Cardiac septum (tissue), 1 donor: ENCODE data around the gene VPS45. TPM values are rescaled to one million over a fixed set of nuclear protein-coding genes. Genes with fewer than 3 reads are reported as not detected.

Experiments
- DNase-seq: peaks from one replicate; pipeline ENCODE4 v3.0.0-alpha.2; 2020; ENCODE audit warnings: low spot score
- intact Hi-C: fragments of 100-400 bp; cut with DNase I; formaldehyde crosslinking; loops from one replicate; pipeline ENCODE4 v1.14.0; 2022
- total RNA-seq: library from RNA; stranded (reverse); fragmentation: NEBNext Ultra II Directional; extraction: Animal tissue kit (Norgen Biotek cat#: 25700); gene quantifications from one replicate; pipeline ENCODE4 v1.2.1, GENCODE V29; 2021
- donor health status: DM: no; HTN: no; CAD: no.

VPS45 gene
- total RNA-seq, 1 donor from 2014 or later = 71.6 TPM

GRCh38 chr1:150066328-150066727 is 1.2 kb upstream of the VPS45 start:
- intact Hi-C loops = loop anchor here (5.0 kb wide), 1 partner anchor 104 kb away; no protein-coding TSS in a partner anchor
- DNase-seq = no peak

GRCh38 chr1:150066838-150067183 is 765 bp upstream of the VPS45 start:
- intact Hi-C loops = loop anchor here (1.0 to 5.0 kb wide), 2 partner anchors 57 to 105 kb away; partner anchors contain the start of gene OTUD7B
- peak; percentile 79 for DNase-seq

- intact Hi-C loops = loop anchor here (1.0 to 5.0 kb wide), 2 partner anchors 95 to 106 kb away; no protein-coding TSS in a partner anchor
- no peak for DNase-seq
Observed at GRCh38 chr1:150068109-150068435, 496 bp downstream of the VPS45 start.

DNA sequence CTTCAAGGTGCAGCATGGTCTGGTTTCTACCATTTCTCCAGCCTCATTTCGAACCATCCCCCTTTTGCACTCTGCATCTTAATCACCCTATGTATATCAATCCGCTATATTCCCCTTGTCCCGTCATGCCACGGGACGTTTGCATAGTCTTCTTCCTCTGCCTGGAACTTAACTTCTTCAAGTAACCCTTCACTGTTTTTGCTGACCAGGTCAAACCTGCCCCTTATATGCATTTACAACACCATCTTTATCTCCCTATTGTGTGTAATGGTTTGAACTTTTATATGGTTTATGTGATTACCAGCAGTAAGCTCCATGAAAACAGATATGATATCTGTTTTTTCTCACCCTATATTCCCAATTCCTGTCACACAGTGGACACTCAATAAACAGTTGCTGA is 2.3 kb downstream of the VPS45 start:
- intact Hi-C loops = loop anchor here (5.0 kb wide), 1 partner anchor 108 kb away; no protein-coding TSS in a partner anchor
- DNase-seq = no peak

DNA sequence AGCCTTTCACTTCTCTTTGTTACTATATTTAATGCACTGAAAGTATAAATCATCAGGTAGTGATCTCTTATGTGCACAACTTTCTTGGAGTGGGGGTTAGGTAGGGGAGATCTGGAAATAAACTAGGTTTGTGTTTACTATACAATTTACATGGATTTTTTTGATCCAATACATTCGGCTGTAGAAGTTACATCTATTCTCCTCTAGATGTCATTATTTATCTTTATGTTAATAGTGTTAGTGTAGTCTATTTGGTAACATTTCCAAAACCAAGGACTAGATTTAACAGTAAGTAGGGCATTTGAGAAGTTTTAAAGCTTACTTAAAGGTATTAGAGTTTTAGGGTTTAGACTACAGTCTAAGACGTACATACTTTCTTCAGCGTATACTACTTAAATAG is 5.4 kb downstream of the VPS45 start:
- intact Hi-C loops = loop anchor here (1.0 kb wide), 1 partner anchor 96 kb away; no protein-coding TSS in a partner anchor
- DNase-seq = no peak

- DNase-seq = no peak
- intact Hi-C loops = no loop called here
Observed at GRCh38 chr1:150073516-150073915, 5.9 kb downstream of the VPS45 start.

GRCh38 chr1:150076066-150076465 is 8.5 kb downstream of the VPS45 start:
- intact Hi-C loops = no loop called here
- no peak for DNase-seq

- no peak for DNase-seq
- intact Hi-C loops = no loop called here
Observed at GRCh38 chr1:150076985-150077384, 9.4 kb downstream of the VPS45 start.

DNA sequence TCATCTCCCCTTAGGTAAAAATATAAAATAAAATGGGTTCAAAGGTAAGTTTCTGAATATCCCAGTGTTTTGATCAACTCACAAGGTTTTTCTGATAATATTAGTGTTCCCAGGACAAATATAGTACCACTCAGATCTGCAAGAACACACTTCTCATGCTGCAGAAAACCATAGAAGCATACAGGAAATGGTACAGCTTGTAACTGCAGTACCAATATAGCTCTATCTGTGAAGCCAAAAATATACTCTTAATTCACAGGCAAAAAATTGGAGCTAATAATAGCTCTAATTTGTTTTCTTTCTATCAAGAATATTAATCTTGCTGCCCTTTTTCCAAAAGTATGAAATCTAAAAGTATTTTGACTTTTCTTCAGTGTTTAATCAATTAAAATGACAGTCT is 13.2 kb downstream of the VPS45 start:
- intact Hi-C loops = no loop called here
- DNase-seq = no peak

- intact Hi-C loops = no loop called here
- no peak for DNase-seq
Observed at GRCh38 chr1:150082494-150082893, 14.9 kb downstream of the VPS45 start.

DNA sequence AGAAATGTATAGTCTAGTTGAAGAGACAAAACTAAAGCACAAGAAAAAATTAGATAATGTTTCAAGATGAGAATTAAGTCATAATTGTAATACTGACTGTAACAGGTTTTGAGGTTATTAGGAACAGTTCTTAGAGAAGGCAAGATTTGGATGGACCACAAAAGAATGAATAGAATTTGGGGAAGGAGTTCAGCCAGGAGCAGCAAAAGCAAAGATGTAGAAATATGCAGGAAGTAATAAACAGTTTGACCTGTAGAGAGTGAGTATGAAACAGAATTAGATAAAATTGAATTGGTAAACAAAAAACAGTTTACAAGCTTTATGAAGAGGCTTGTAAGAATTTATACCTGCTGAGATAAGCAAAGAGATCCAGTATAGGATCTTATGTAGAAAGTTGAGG is 16.3 kb downstream of the VPS45 start:
- DNase-seq = no peak
- intact Hi-C loops = no loop called here

DNA sequence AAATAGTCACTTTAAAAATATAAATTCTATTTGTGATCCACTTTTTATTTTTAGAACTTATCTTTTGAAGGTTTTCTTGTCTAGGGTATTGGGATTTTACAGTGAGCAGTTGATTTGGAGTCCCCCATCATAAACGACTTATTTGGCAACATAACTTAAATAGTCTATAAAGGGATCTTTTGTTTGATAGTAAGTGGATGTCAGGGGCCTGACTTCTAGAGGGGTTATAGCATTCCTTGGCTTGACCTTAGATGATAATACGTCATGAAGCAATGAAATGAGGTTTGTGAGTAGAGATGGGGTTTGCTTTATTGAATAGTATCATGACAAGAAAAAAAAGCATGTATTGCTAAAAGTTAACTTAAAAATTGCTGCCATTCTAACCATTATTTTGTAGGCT is 17.8 kb downstream of the VPS45 start:
- DNase-seq = no peak
- intact Hi-C loops = no loop called here

DNA sequence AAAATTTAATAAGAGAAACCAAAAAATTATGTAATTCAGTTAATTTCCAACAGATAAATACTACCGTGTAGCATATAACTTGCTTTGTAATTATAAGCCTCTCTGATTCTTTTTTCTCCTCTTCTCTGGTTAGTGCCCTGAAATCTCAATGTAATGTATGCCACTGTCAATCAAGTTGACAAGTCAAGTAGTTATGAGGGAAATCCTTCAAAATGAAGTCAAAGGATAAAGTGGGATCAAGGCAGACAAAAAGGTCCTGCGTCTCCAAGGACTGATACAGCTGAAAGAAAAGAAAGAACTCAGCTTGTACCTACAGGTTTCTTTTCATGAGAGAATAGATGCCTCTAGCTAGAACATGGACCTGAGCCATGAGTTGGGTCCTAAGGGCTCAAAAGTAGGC is 19.8 kb downstream of the VPS45 start:
- intact Hi-C loops = no loop called here
- DNase-seq = no peak

DNA sequence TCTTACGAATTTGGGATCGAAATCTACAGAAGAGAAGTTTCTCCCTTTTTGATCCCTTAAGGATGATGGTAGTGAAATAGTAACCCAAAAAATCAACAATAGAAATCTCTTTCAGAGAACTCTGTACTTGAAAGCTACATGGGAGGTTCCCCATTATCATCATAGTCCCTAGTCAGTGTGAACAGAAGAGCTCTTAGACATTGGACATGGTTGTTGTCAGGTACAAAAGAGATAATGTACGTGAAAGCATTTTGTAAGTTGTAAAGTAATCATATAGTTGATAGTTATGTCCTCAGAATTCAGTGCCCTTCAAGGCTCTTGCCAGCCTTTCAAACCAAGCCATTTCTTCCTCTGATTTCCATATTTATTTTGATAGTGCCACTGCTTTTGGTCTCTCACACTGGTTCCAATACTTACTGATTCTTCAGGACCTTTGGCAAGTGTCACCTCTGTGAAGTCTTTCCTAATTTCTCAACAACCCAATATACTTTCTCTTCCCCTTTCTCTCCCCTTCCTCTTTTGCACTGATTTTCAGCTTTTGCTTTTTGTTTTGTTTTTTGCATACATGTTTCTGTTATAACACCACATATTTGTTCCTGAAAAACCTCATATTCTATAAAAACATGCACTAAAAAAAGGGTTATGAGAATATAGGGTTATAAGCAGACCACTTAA is 22.4 kb downstream of the VPS45 start:
- no peak for DNase-seq
- intact Hi-C loops = no loop called here

- intact Hi-C loops = no loop called here
- DNase-seq = no peak
Observed at GRCh38 chr1:150092180-150092791, 24.7 kb downstream of the VPS45 start.

DNA sequence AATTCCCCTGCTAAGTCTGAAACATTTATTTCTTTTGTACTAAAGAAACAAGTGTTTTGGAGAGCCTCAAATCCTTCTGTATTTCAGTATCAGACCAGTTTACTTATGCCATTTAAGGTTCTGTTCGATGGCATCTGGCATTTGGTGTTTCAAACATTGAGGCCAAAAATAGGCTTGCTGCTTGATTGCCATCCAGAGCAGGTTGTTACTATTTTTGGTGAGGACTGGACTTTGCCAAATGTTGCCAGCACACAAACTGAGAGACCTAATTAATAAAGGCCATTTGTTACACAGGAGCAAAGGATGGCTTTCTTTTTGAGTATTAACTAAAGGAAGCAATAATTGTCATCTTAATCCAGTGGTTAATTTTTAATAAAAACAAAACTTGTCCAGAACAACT is 26.2 kb downstream of the VPS45 start:
- intact Hi-C loops = no loop called here
- no peak for DNase-seq

DNA sequence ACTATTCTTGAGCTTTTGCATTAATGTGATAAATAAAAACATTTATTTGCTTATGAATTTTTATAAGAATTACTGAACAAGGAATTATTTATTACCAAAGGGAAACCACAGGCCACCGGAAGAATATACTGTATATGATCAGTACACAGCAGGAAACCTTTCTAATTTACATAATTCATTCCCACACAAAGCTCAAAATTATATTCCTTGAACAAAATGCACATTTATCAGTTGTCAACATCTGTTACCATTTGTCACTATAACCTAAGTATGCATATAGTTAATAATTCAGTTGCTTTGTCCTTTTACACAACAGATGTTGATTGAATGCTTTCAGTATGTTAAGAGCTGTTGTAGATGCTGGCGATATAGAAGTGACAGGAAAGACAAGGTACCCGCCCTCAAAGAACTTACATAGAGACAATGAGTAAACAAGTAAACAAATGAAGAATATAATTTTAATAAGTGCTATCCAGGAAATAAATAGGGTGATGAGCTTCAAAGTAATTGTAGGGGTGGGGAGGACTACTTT is 27.2 kb downstream of the VPS45 start:
- intact Hi-C loops = no loop called here
- no peak for DNase-seq

DNA sequence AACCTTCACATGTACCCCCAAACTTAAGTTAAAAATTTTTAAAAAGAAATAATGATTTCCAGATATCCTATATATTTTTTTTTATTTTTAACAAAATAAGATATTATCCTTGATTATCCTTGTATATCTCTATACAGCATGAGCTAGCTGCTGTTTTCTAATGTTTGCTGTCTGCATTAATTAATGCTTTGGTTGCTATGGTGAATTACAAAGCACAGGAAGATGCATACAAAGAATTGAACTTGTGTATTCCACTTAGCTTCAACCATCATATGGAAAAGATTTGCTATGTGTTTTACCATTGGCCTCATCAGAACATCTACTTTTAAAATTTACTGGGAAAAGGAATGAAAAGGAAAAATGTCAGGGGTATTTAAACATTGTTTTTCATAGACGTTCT is 35.4 kb downstream of the VPS45 start:
- intact Hi-C loops = no loop called here
- DNase-seq = no peak

DNA sequence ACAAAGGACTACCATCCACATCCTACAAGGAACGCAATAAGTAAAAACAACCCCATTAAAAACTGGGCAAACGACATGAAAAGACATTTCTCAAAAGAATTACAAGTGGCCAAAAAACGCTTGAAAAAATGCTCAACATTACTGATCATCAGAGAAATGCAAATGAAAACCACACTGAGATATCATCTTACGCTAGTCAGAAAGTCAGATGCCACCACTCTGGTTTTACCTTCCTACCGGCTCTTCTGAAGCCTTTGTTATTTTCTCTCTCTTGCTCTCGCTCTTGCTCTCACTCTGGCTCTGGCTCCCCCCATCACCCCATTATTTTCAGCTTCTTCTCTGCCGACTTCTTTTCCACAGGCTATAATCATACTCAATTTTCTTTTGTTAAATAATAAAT is 38.8 kb downstream of the VPS45 start:
- intact Hi-C loops = no loop called here
- DNase-seq = no peak

DNA sequence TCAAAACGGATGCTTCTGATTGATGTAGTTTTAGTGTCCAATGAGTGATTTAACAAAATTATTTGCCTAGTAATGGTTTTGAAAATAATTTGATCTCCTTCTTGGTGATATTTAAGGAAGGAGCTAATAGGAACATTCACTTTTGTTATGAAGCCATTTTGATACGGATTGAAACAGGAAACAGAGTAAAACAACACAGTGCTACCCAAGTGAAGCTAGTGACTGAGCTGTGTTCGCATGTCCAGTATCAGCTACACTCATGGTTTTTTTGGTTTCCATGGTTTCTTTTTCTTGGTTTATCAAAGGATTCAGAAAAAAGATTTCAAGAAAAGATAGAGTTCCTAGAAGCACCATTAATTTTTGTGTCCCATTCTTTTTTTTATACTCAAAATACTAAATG is 42.0 kb downstream of the VPS45 start:
- no peak for DNase-seq
- intact Hi-C loops = no loop called here

DNA sequence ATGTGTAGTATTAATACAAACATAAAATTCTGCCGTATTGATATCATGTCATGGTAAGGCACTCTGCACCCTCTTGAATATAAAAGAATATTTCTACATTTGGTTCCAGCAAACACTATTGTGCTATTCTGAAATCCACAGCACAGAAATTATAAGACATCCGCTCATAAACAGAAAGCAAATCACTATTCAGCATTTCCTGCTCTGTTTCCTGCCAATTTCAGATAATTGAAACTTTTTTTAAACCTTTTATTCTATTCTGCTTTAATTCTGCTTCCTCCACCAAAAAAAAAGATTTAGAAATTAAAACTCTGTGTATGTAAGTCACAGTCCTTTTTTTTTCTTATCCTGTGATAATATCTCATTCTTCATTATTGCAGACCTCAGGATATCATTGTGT is 42.5 kb downstream of the VPS45 start:
- intact Hi-C loops = loop anchor here (2.0 kb wide), 1 partner anchor 43 kb away; no protein-coding TSS in a partner anchor
- no peak for DNase-seq
